OCI-LY3 (cell line): ENCODE data around the gene ZMIZ1.

Experiments
- CTCF ChIP-seq: fragments of 200-600, 300-600 bp; sonication (generic); IDR thresholded peaks from 2 replicates; pipeline ENCODE4 v1.5.1; 2014; ENCODE audit warnings: antibody characterized with exemption, low read length, low read depth
- EZH2phosphoT487 ChIP-seq: fragments of 200-600 bp; shearing (Covaris generic); IDR thresholded peaks from 2 replicates; pipeline ENCODE4 v1.6.1; 2018; ENCODE audit warnings: antibody characterized with exemption, mixed run types, low read depth

GRCh38 chr10:79277579-79278269 lies 209.0 kb downstream of the ZMIZ1 start:
- TF ChIP-seq CTCF (no peak), EZH2phosphoT487 (no peak)
